CD1c-positive myeloid dendritic cell (primary cell): ENCODE measurements around the gene SGTA.
"Not testable (repeated sequence)": the region's sequence is repeated elsewhere in the genome, so short reads cannot be mapped to it uniquely, and the experiment has no call there.

Source experiments
- DNase-seq: peaks from one replicate; pipeline ENCODE4 v3.0.0-alpha.2; 2016; ENCODE audit errors: extremely low spot score

SGTA gene

DNA sequence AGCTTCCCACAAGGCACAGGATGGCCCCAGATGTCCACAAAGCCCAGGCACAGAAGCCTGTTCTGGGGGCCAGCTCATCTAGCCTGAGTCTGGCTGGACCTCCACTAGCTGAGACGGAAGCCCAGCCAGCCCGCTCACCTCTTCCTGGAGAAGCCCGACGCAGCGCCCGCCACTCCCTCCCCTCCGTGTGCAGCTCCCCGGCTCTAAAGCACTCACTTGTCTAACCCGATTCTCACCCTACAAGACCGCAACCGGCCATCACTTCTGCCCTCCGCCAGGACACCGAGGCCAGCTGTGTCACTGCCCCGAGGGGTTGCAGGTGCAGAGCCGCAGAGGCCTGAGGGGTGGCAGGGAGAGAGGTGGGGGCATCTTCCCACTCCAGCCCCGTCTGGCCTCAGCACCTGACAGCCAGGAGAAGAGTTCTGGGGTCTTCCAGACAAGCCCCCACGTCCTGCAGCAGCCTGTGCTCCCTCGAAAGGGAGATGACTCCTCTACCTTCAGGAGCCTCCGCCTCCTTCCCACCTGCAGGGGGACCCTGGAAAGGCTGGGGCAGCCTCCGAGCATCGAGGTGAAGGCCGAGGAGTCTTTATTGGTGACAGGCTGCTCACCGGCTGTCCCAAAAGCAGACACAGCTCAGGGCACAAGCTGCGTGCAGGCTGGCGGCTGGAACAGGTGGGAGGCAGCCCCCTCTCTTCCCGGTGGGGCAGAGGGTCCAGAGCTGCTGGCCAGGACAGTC lies 56.0 kb downstream of the SGTA start:
- DNase-seq = no peak

GRCh38 chr19:2726160-2726855 lies 56.8 kb downstream of the SGTA start:
- no peak for DNase-seq

DNA sequence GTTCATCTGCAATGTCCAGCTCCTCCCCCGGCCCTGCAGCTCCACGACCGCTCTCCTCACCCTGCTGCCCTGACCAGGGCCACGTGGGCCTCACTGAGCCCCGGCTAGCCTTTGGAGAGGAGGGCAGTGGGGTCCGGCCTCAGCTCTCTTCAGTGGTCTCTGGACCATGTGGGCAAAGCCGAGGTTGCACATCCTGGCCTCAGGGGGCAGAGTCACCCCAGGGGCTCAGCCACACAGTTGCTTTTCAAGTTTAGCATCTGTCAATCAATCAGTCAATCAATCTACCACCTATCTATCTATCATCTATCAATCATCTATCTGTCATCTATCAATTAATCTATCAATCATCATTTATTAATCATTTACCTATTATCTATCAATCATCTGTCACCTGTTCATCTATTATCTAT lies 58.9 kb downstream of the SGTA start:
- DNase-seq = no peak

DNA sequence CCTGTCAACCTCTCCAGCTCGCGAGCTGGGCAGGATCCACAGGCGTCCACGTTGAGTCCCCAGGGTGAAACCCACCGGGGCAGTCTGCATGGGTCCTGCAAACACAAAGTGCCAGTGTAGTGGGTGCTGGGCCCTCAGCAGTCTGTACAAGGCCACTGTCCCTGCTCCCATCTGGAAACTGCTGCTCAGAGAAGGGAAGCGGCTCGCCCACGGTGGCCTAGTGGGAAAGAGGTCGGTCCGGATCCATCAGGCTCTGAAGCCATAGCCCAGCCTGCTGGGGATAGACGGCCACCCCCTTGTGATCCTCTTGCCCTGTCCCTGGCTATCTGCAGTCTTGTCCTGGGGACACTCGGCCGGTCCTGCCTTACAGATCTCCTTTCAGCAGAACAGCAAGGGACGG lies 59.3 kb downstream of the SGTA start:
- peak; percentile 20 for DNase-seq

DNA sequence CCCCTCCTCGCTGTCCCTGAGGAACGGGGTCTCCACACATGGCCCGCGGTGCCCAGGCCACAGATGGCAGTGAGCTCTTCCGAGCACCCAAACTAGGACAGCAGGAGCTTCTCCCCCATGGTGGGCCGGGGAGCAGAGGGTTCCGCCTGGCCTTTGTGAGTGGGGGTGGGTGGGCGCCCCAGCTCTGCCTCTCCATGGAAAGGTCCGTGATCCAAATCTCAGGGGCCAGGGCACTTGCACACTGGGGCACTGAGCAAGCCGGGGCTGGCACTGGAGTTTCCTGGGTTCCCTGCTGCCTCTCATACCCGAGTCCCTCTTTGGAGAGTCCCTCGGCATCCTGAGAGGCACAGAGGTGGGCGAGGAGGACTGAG lies 59.7 kb downstream of the SGTA start:
- DNase-seq = no peak

- peak; percentile 91 for DNase-seq
Observed at GRCh38 chr19:2722541-2723344, 60.3 kb downstream of the SGTA start.

- no peak for DNase-seq
Observed at GRCh38 chr19:2721570-2722540, 61.2 kb downstream of the SGTA start.

- no peak for DNase-seq
Observed at GRCh38 chr19:2720777-2721569, 62.1 kb downstream of the SGTA start, which contains the start of gene DIRAS1. TSS of gene DIRAS1 (minus strand) at chr19:2721372. CDS start at chr19:2717806, 3,566 bp downstream.

DNA sequence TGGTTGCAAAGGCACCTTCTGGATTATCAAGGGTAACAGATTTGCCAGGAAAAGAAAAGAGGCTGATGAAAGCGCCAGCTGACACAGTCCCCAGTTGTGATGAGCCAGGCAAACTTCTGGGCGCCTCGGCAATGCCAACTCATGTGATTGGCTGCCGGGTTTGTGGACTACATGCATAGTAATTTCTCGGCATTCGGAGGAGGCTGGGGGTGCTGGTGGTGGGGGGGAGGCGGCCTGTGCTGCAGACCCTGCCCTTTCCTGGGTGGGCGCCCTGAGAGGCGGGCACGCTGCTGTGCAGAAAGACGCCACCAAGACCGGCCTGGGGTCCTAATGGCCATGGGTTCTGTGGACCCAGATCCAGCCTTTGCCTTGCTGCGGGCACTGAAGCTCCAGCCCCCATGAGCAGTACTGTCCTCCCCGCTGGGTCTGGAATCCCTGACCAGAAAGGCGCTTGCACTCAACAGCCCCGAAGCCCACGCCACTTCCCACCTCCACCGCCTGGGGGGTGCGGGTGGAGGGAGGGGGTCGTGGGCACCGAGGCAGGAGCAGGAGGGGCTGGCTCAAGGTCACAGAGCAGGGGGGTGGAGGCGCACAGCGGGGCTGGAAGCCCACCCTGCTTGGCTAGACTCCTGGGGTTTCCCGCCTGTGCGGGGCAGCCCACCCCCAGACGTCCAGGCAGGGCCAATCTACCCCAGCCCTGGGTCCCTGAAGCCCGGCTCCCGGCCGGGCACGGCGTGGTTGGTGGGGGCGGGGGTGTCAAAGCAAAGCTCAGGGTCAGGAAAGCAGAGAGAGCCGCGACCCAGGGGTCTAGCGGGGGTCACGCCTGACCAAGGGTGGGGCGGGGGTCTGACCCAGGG lies 62.9 kb downstream of the SGTA start:
- DNase-seq = peak; percentile 31

DNA sequence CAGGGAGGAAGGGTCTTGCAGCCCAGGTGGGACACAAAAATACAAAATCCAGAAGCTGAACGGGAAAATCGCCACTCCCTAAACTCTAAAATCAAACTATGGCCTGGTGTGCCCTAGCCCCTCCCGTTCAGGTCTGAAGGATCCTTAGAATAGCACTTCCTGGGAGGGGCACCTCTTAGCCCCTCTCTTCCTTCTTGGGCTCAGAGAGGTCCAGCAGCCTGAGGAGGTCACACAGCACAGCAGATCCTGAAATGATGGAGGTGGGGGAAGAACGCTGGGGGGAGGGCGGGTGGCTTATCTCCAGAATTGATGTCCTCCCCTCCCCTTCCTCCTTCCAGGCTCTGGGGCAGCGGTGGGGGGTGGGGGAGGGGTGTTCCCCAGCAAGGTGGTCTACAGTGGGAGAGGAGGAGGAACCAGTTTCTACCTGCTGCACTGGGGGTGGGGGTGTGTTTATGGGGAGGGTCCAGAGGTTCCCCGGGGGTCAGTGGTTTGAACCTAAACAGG lies 63.8 kb downstream of the SGTA start:
- DNase-seq = no peak

- no peak for DNase-seq
Observed at GRCh38 chr19:2717638-2718541, 65.2 kb downstream of the SGTA start.

- no peak for DNase-seq
Observed at GRCh38 chr19:2716722-2717637, 66.1 kb downstream of the SGTA start.

- no peak for DNase-seq
Observed at GRCh38 chr19:2716275-2716650, 66.8 kb downstream of the SGTA start.

- no peak for DNase-seq
Observed at GRCh38 chr19:2715470-2716274, 67.4 kb downstream of the SGTA start.

DNA sequence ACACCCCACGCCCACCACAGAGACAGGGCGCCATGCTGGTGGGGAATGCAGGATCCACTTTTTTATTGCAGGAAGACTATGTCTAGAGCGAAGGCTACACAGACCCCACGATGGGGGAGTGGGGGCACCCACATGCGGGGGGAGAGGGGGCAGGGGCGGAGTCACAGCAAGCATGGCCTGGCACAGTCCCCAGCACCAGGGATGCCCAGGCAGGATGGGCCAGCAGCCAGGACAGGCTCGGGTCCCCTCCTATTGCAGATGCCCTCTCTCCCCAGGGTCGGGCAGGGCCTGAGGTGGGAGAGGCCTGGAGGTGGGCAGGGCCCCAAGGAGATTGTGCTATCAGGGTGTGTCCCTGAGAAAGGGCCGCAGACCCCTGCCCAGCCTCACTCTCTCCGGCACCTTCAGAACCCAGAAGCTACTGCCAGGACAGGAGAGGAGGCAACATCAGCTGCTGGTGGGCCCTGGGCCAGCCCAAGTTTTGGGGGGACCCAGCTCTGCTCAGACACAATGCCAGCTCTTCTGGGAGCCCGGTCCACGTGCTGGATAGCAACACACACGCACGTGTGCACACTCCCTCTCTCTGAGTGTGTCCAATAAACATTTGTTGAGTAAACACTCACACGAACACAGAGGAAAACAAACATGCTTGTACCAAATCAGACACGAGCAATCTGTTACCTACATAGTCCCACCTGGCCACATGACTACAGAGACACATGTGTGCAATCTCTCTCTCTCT lies 68.4 kb downstream of the SGTA start:
- no peak for DNase-seq

- DNase-seq = not testable (repeated sequence)
Observed at GRCh38 chr19:2714102-2714501, 69.0 kb downstream of the SGTA start.
